Amygdala (tissue), 56 donors: Measurements from ENCODE around the gene NDUFB7.
"Not testable (repeated sequence)": the region's sequence is repeated elsewhere in the genome, so short reads cannot be mapped to it uniquely, and the experiment has no call there.

Experiments
- DNase-seq, 56 donors: peaks; one replicate each; lab custom pipeline; 2025; lab: John Stamatoyannopoulos, UW

Gene NDUFB7

GRCh38 chr19:14575428-14575980, 3.6 kb upstream of the NDUFB7 start:
- no peak for DNase-seq

GRCh38 chr19:14570864-14571527, 870 bp downstream of the NDUFB7 start:
- no peak for DNase-seq

GRCh38 chr19:14567079-14567478, 4.8 kb downstream of the NDUFB7 start:
- no peak for DNase-seq

GRCh38 chr19:14566712-14567077, 5.2 kb downstream of the NDUFB7 start:
- DNase-seq, result no peak

- DNase-seq, result no peak
Measured at GRCh38 chr19:14565765-14566711, 5.8 kb downstream of the NDUFB7 start.

- peak in 8 of 56 donors; percentile 19 to 36 (median 26) for DNase-seq
Measured at GRCh38 chr19:14565298-14565679, 6.6 kb downstream of the NDUFB7 start.

GRCh38 chr19:14564652-14565297, 7.1 kb downstream of the NDUFB7 start:
- DNase-seq, result not testable (repeated sequence)

- DNase-seq, result peak in 3 of 56 donors; percentile 13 to 56 (median 34)
Measured at GRCh38 chr19:14563989-14564651, 7.7 kb downstream of the NDUFB7 start.

GRCh38 chr19:14563590-14563926, 8.3 kb downstream of the NDUFB7 start:
- DNase-seq, result no peak

- DNase-seq, result no peak
Measured at GRCh38 chr19:14562660-14563589, 8.9 kb downstream of the NDUFB7 start.

- peak in 41 of 56 donors; percentile 20 to 85 (median 63) for DNase-seq
Measured at GRCh38 chr19:14561847-14562351, 10.0 kb downstream of the NDUFB7 start.

GRCh38 chr19:14561249-14561648, 10.6 kb downstream of the NDUFB7 start:
- peak in 1 of 56 donors; percentile 43 for DNase-seq

- DNase-seq, result no peak
Measured at GRCh38 chr19:14560776-14561108, 11.1 kb downstream of the NDUFB7 start.

- DNase-seq, result no peak
Measured at GRCh38 chr19:14559916-14560775, 11.7 kb downstream of the NDUFB7 start.

GRCh38 chr19:14558370-14559066, 13.3 kb downstream of the NDUFB7 start:
- no peak for DNase-seq

GRCh38 chr19:14556662-14557188, 15.1 kb downstream of the NDUFB7 start:
- peak in 53 of 56 donors; percentile 32 to 88 (median 68) for DNase-seq

- peak in 1 of 56 donors; percentile 53 for DNase-seq
Measured at GRCh38 chr19:14555918-14556661, 15.8 kb downstream of the NDUFB7 start.
